Osteoblast (primary cell): Measurements from ENCODE around the gene RBBP7. TPM values are rescaled to one million over a fixed set of nuclear protein-coding genes. Genes with fewer than 3 reads are reported as not detected.

Experiments
- DNase-seq: peaks from one replicate; pipeline ENCODE4 v3.0.0; 2011; ENCODE audit warnings: low spot score, mixed read lengths; ENCODE audit not compliant: insufficient read length; ENCODE audit errors: missing footprints
- H2AFZ ChIP-seq: 2 replicates; pipeline ENCODE4 v1.6.0; 2011; ENCODE audit warnings: mild to moderate bottlenecking, low read length
- H3K27ac ChIP-seq: 2 replicates; pipeline ENCODE4 v1.5.1; 2011; ENCODE audit warnings: mild to moderate bottlenecking, low read depth, low read length, moderate library complexity
- H3K27me3 ChIP-seq: 2 replicates; pipeline ENCODE4 v1.6.0; 2012; ENCODE audit warnings: mild to moderate bottlenecking, control low read depth, inconsistent platforms, low read length, moderate library complexity; ENCODE audit not compliant: insufficient read depth
- H3K36me3 ChIP-seq: 2 replicates; pipeline ENCODE4 v1.5.1; 2011; ENCODE audit warnings: mild to moderate bottlenecking, low read length, control low read depth, moderate library complexity; ENCODE audit not compliant: insufficient read depth
- H3K4me1 ChIP-seq: 2 replicates; pipeline ENCODE4 v1.5.1; 2011; ENCODE audit warnings: mild to moderate bottlenecking, low read length, control low read depth, moderate library complexity; ENCODE audit not compliant: insufficient read depth
- H3K4me2 ChIP-seq: 2 replicates; pipeline ENCODE4 v1.6.0; 2011; ENCODE audit warnings: mild to moderate bottlenecking, low read length; ENCODE audit not compliant: insufficient read depth
- H3K4me3 ChIP-seq: fragments of 200-600 bp; sonication (generic); 3 replicates; pipeline ENCODE4 v1.5.1; 2012; ENCODE audit warnings: mild to moderate bottlenecking, low read length, inconsistent platforms; ENCODE audit not compliant: insufficient read depth
- H3K79me2 ChIP-seq: 2 replicates; pipeline ENCODE4 v1.6.0; 2012; ENCODE audit warnings: mild to moderate bottlenecking, low read length, control low read depth, inconsistent platforms; ENCODE audit not compliant: insufficient read depth
- H3K9me3 ChIP-seq: 2 replicates; pipeline ENCODE4 v1.5.1; 2011; ENCODE audit warnings: low read depth, low read length, control low read depth
- H4K20me1 ChIP-seq: 2 replicates; pipeline ENCODE4 v1.6.0; 2012; ENCODE audit warnings: mild to moderate bottlenecking, low read length, control low read depth; ENCODE audit not compliant: insufficient read depth
- total RNA-seq: library from RNA; depleted of rRNA; stranded (reverse); fragments of >200 nt; gene quantifications from 2 replicates; pipeline ENCODE4 v1.2.3, GENCODE V29; 2012
- TF ChIP-seq, protein P1 (sequence below): IDR thresholded peaks from 2 replicates; pipeline ENCODE4 v1.5.1; 2011; ENCODE audit warnings: mild to moderate bottlenecking, low read depth, low read length, moderate library complexity; ENCODE audit errors: extremely low read depth

The RBBP7 gene
- total RNA-seq = 69.8 and 87.5 TPM in 2 replicates

DNA sequence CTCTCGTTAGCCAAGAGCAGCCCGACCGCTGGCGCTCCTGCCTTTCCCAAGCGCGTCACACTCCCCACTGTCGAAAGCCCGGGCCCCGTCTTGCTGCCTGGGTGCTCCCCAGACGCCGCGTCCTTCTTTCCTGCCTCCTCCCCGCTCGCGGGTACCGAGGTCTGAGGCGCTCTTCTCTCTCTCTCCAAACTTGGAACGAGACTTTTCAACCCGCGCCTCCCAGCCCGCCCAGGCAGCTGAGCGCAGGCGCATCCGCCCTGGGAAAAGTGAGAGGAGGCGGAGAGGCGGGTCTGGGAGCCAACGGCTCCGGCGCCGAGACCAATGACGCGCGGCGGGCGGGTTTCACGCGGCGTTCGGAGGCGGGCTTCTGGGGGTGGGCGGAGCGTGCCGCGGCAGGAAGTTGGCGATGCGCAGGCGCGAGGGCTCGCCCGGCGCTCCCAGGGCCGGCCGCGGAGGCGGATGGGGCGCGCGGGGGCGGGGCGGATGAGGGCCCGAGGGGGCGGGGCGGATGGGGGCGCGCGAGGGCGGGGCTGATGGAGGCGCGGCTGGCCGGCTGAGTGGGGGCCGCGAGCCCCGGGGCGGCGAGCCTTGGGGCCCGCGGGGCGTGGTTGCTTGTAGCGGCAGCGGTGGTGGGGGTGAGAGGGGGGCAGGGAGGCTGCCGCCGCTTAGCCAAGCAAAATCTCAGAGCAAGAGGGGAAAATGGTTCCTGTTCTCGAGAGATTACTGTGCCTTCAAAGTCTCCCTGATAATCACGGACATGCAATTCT is at the start of gene RBBP7:
RBBP7 (minus strand) TSS at position 268 of the 767 bp plus-strand sequence. CDS start 309 bp downstream, outside the sequence.
- Histone ChIP-seq H4K20me1 (peaks cover 27% of the 10 kb centered on the region), H3K27ac (peak within 1 kb of the TSS; percentile 89), H3K4me1 (peaks cover 19% of the 10 kb centered on the region), H3K4me3 (peak within 1 kb of the TSS; percentile 89), H3K79me2 (peaks cover 41% of the 10 kb centered on the region), H3K36me3 (no peaks in the 10 kb centered on the region), H3K9me3 (no peaks in the 10 kb centered on the region), H3K27me3 (peaks cover 38% of the 10 kb centered on the region), H2AFZ (peak within 1 kb of the TSS; percentile 97), H3K4me2 (peak within 1 kb of the TSS; percentile 95)
- peak; percentile 99 for DNase-seq
- TF ChIP-seq, protein P1, sequence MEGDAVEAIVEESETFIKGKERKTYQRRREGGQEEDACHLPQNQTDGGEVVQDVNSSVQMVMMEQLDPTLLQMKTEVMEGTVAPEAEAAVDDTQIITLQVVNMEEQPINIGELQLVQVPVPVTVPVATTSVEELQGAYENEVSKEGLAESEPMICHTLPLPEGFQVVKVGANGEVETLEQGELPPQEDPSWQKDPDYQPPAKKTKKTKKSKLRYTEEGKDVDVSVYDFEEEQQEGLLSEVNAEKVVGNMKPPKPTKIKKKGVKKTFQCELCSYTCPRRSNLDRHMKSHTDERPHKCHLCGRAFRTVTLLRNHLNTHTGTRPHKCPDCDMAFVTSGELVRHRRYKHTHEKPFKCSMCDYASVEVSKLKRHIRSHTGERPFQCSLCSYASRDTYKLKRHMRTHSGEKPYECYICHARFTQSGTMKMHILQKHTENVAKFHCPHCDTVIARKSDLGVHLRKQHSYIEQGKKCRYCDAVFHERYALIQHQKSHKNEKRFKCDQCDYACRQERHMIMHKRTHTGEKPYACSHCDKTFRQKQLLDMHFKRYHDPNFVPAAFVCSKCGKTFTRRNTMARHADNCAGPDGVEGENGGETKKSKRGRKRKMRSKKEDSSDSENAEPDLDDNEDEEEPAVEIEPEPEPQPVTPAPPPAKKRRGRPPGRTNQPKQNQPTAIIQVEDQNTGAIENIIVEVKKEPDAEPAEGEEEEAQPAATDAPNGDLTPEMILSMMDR = no peak

DNA sequence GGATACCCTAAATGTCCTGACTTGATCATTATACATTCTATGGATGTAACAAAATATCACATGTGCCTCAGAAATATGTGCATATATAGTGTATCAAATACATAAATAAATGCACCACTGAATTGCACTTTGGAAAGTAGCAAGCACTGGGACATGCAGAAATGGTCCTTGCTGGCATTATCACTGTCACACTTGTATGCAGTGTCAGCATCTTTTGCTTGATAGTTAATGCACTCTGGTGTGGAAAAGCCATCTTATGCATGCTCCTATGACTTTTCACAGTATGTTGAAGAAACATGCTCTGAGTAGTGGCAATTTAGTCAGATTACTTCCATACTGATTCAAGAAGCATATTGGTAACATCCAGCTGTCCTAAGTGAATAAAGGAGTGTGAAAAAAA is 48.8 kb upstream of the RBBP7 start:
- H3K9me3 ChIP-seq = no peaks in the 10 kb centered on the region
- no peak overlapping the region for H3K4me2 ChIP-seq
- DNase-seq = no peak
- no peak overlapping the region for H2AFZ ChIP-seq
- H3K79me2 ChIP-seq = no peaks in the 10 kb centered on the region
- no peak overlapping the region for H3K27ac ChIP-seq
- TF ChIP-seq, protein P1 = no peak
- H3K4me1 ChIP-seq = no peaks in the 10 kb centered on the region
- no peaks in the 10 kb centered on the region for H4K20me1 ChIP-seq
- peaks cover 12% of the 10 kb centered on the region for H3K27me3 ChIP-seq
- H3K4me3 ChIP-seq = no peak overlapping the region
- H3K36me3 ChIP-seq = no peaks in the 10 kb centered on the region

DNA sequence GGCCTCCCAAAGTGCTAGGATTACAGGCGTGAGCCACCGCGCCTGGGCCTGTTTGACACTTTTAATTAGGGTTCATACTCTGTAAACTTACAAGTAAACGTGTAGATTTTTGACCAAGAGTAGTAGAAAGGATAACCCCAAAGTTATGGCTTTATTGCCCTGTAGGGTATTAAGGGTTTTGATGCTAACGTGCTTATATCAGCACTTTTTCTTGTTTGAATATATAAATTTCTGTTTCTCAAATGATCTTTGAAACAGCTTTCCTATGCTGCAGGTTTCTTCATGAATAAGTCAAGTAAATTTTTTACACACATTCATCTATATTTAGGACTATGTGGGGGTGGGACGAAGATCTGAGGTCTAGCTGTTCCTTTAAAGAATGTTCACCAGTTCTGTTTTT is 47.0 kb upstream of the RBBP7 start:
- H3K4me1 ChIP-seq = no peaks in the 10 kb centered on the region
- TF ChIP-seq, protein P1 = no peak
- no peaks in the 10 kb centered on the region for H4K20me1 ChIP-seq
- no peaks in the 10 kb centered on the region for H3K36me3 ChIP-seq
- H3K4me3 ChIP-seq = no peak overlapping the region
- no peaks in the 10 kb centered on the region for H3K79me2 ChIP-seq
- H2AFZ ChIP-seq = no peak overlapping the region
- no peak overlapping the region for H3K27ac ChIP-seq
- no peaks in the 10 kb centered on the region for H3K9me3 ChIP-seq
- H3K4me2 ChIP-seq = no peak overlapping the region
- no peak for DNase-seq
- H3K27me3 ChIP-seq = peaks cover 15% of the 10 kb centered on the region

- H3K9me3 ChIP-seq = no peaks in the 10 kb centered on the region
- no peak overlapping the region for H3K27ac ChIP-seq
- no peak overlapping the region for H2AFZ ChIP-seq
- no peak overlapping the region for H3K4me2 ChIP-seq
- peaks cover 15% of the 10 kb centered on the region for H3K27me3 ChIP-seq
- TF ChIP-seq, protein P1 = no peak
- no peak for DNase-seq
- H3K79me2 ChIP-seq = no peaks in the 10 kb centered on the region
- no peaks in the 10 kb centered on the region for H4K20me1 ChIP-seq
- H3K36me3 ChIP-seq = no peaks in the 10 kb centered on the region
- no peak overlapping the region for H3K4me3 ChIP-seq
- no peaks in the 10 kb centered on the region for H3K4me1 ChIP-seq
Observed at GRCh38 chrX:16916561-16916960, 46.4 kb upstream of the RBBP7 start.
